Kidney (tissue), 14 donors: Measurements from ENCODE around the gene POLR2F. TPM values are rescaled to one million over a fixed set of nuclear protein-coding genes. Genes with fewer than 3 reads are reported as not detected.

Experiments
- DNase-seq, 5 donors: peaks; one replicate each; pipeline ENCODE4 v3.0.0-alpha.2; 2013 to 2020
- FAIRE-seq: peaks from 2 replicates; lab custom pipeline; 2012; peaks lifted over from hg19 to GRCh38; lab: Jason Lieb, UNC
- H3K27ac ChIP-seq, 2 donors: one replicate each; pipeline ENCODE4 v1.7.0; 2013; ENCODE audit warnings: low read depth in 2 of 2, low read length in 2 of 2, inconsistent platforms in 1 of 2
- H3K27me3 ChIP-seq: one replicate; pipeline ENCODE4 v1.7.1; 2013; ENCODE audit warnings: low read length, inconsistent platforms; ENCODE audit not compliant: control insufficient read depth, insufficient read depth
- H3K36me3 ChIP-seq, 3 donors: one replicate each; pipeline versions ENCODE4 v1.7.0 to v1.7.1; 2013; ENCODE audit warnings: low read length in 3 of 3, control low read depth in 1 of 3, inconsistent platforms in 1 of 3; ENCODE audit not compliant: insufficient read depth in 3 of 3, control insufficient read depth in 2 of 3
- H3K4me1 ChIP-seq, 3 donors: one replicate each; pipeline versions ENCODE4 v1.7.0 to v1.7.1; 2013; ENCODE audit warnings: low read length in 3 of 3, inconsistent platforms in 1 of 3, low read depth in 1 of 3; ENCODE audit not compliant: control insufficient read depth in 2 of 3, insufficient read depth in 2 of 3
- H3K4me3 ChIP-seq, 3 donors: one replicate each; pipeline versions ENCODE4 v1.7.0 to v1.8.1; 2013; ENCODE audit warnings: low read length in 3 of 3, control low read depth in 1 of 3, inconsistent platforms in 1 of 3
- H3K9ac ChIP-seq, 3 donors: one replicate each; pipeline versions ENCODE4 v1.7.0 to v1.7.1; 2013; ENCODE audit warnings: low read length in 3 of 3, control low read depth in 1 of 3, inconsistent platforms in 1 of 3
- H3K9me3 ChIP-seq, 3 donors: one replicate each; pipeline versions ENCODE4 v1.7.0 to v1.7.1; 2013; ENCODE audit warnings: low read length in 3 of 3, control low read depth in 1 of 3, inconsistent platforms in 1 of 3; ENCODE audit not compliant: control insufficient read depth in 2 of 3, insufficient read depth in 1 of 3
- intact Hi-C: fragments of 100-400 bp; cut with DNase I; formaldehyde crosslinking; loops from one replicate; pipeline ENCODE4 v1.11.1; 2022
- polyA plus RNA-seq: library from polyadenylated mRNA; stranded (reverse); fragments of 350-450 nt; fragmentation: Illumina TruSeq; extraction: RNeasy Lipid Tissue Mini Kit (QIAGEN cat#74804); gene quantifications from one replicate; pipeline ENCODE4 v1.2.3, GENCODE V29; 2014; ENCODE audit warnings: low read depth, low replicate concordance; ENCODE audit not compliant: insufficient read depth
- total RNA-seq: library from RNA; stranded (reverse); fragmentation: NEBNext Ultra II Directional; extraction: Animal tissue kit (Norgen Biotek cat#: 25700); gene quantifications from one replicate; pipeline ENCODE4 v1.2.1, GENCODE V29; 2021
- TF ChIP-seq, protein P1 (sequence below): IDR thresholded peaks from 3 replicates; pipeline ENCODE4 v1.5.1; 2012; ENCODE audit warnings: mild to moderate bottlenecking, moderate library complexity, borderline replicate concordance; ENCODE audit not compliant: insufficient read depth; ENCODE audit errors: extremely low read depth
- donor health status: control.
- donor health status: control.
- donor health status: control.
- donor health status: control.
- donor health status: control.
- donor health status: DM: yes; HTN: yes; CAD: no.
- donor health status: Normal renal cell carcinoma (clear cell type).

The POLR2F gene
- total and polyA plus RNA-seq, 2 donors from 2014 or later, result 57.9 to 121 TPM

- H3K27me3 ChIP-seq, result no peaks in the 10 kb centered on the region
- peak within 1 kb of the TSS in 2 of 3 donors; percentile 65 to 69 for H3K9ac ChIP-seq
- peaks cover 0 to 11% (median 4%) of the 10 kb centered on the region in 3 donors for H3K4me1 ChIP-seq
- intact Hi-C loops, result no loop called here
- FAIRE-seq (no peak), DNase-seq (peak; percentile 66 to 90 (median 79))
- TF ChIP-seq, protein P1, sequence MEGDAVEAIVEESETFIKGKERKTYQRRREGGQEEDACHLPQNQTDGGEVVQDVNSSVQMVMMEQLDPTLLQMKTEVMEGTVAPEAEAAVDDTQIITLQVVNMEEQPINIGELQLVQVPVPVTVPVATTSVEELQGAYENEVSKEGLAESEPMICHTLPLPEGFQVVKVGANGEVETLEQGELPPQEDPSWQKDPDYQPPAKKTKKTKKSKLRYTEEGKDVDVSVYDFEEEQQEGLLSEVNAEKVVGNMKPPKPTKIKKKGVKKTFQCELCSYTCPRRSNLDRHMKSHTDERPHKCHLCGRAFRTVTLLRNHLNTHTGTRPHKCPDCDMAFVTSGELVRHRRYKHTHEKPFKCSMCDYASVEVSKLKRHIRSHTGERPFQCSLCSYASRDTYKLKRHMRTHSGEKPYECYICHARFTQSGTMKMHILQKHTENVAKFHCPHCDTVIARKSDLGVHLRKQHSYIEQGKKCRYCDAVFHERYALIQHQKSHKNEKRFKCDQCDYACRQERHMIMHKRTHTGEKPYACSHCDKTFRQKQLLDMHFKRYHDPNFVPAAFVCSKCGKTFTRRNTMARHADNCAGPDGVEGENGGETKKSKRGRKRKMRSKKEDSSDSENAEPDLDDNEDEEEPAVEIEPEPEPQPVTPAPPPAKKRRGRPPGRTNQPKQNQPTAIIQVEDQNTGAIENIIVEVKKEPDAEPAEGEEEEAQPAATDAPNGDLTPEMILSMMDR, result peak; percentile 27
- no peaks in the 10 kb centered on the region for H3K9me3 ChIP-seq
- H3K36me3 ChIP-seq, result no peaks in the 10 kb centered on the region
- peak within 1 kb of the TSS in 1 of 2 donors; percentile 77 for H3K27ac ChIP-seq
- H3K4me3 ChIP-seq, result peak within 1 kb of the TSS in 2 of 3 donors; percentile 36 to 66
Measured at GRCh38 chr22:37905534-37906363, 47.8 kb upstream of the POLR2F start, which contains the start of gene MICALL1. TSS of gene MICALL1 (plus strand) at chr22:37906297. CDS start at chr22:37906423, 126 bp downstream.

- Histone ChIP-seq H3K36me3 (no peaks in the 10 kb centered on the region), H3K27me3 (no peaks in the 10 kb centered on the region), H3K9me3 (no peaks in the 10 kb centered on the region), H3K27ac (no peak overlapping the region), H3K4me3 (peak overlapping the region in 2 of 3 donors; percentile 36 to 66), H3K9ac (peak overlapping the region in 2 of 3 donors; percentile 11 to 65), H3K4me1 (peaks cover 0 to 13% (median 4%) of the 10 kb centered on the region in 3 donors)
- DNase-seq (peak in 3 of 5 donors; percentile 40 to 81 (median 61)), FAIRE-seq (no peak)
- TF ChIP-seq, protein P1, result no peak
- intact Hi-C loops, result no loop called here
Measured at GRCh38 chr22:37906364-37907008, 47.0 kb upstream of the POLR2F start.

DNA sequence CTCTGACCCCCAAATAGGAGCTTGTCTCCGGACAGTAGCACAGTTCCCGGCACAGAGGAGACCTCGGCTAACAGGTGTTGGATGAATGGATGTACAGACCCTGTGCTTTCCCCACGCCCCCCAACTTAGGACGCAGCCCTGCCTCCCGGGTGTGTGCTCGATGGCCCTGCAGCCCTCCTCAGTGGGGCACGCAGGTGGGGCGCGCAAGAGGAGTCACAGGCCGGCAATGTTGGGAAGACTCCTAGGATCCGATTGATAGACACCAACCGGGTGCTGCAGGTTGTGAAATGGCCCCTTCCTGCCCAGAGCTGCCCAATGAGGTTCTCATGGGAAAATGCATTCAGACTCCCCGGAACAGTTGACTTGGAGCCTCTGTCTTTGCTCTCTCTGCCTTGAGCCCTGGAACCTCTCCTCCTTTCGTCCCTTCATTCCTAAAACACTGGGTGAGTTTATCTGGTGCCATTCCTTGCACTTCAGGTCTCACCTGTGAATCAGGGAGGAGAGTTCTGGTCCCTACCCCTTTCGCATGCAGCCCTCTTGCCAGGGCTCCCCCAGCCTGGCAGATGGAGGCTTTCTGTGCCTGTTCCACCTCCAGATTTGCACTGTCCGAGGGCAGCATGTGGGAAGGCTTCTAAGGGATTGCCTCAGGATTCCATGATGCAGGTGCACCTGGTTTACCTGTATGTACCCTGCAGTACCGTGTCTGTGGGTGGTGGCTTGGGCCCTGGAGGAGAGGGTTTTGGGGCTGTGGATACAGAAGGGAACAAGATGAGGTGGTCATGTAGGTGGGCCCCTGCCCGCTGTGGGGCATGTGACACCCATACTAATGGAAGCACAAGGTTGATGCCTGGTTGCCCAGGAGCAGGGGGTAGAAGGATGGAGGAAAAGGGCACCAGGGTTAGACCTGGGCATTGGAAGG is 46.2 kb upstream of the POLR2F start:
- TF ChIP-seq, protein P1, result no peak

More for the DNA sequence above, 46.2 kb upstream of the POLR2F start:
- peak in 1 of 5 donors; percentile 65 for DNase-seq
- no peak for FAIRE-seq
- Histone ChIP-seq H3K4me3 (peak overlapping the region in 2 of 3 donors; percentile 36 to 66), H3K9ac (peak overlapping the region in 2 of 3 donors; percentile 11 to 65), H3K4me1 (peaks cover 0 to 16% (median 4%) of the 10 kb centered on the region in 3 donors), H3K27me3 (no peaks in the 10 kb centered on the region), H3K27ac (no peak overlapping the region), H3K36me3 (no peaks in the 10 kb centered on the region), H3K9me3 (no peaks in the 10 kb centered on the region)
- intact Hi-C loops, result no loop called here
